SK-N-DZ (cell line): ENCODE measurements around the gene SOWAHA.
A peak's percentile ranks its signal among the peaks of the same experiment; 100 is the strongest.

Experiments used
- DNase-seq: peaks from one replicate; pipeline ENCODE4 v3.0.0-alpha.2; 2015; ENCODE audit warnings: low spot score

SOWAHA gene

DNA sequence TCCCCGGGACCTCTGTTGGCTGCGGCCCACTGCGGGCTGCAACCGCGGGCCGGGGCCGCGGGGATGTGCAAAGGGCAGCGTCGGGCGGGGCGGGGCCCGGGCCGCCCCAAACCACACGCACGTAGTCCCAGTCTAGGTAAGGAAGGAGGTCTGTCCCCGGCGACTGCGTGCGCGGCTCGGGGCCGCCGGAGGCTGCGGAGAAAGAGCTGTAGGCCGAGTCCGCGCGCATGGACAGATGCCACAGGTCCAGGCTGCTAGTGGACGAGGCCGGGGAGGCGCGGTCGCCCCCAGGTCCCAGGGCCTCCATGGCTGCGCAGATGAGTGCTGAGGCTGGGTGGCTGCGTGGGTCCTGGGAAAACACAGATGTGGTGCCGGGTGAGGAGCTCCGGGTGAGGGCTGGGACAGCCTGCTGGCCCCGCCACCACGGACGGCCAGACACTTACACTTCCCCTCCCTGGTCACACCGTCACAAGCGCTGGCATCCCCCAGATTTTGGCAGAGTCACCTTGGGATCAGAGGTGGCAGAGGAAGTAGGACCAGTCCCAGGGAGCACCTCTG is 12.8 kb downstream of the SOWAHA start:
- no peak for DNase-seq

DNA sequence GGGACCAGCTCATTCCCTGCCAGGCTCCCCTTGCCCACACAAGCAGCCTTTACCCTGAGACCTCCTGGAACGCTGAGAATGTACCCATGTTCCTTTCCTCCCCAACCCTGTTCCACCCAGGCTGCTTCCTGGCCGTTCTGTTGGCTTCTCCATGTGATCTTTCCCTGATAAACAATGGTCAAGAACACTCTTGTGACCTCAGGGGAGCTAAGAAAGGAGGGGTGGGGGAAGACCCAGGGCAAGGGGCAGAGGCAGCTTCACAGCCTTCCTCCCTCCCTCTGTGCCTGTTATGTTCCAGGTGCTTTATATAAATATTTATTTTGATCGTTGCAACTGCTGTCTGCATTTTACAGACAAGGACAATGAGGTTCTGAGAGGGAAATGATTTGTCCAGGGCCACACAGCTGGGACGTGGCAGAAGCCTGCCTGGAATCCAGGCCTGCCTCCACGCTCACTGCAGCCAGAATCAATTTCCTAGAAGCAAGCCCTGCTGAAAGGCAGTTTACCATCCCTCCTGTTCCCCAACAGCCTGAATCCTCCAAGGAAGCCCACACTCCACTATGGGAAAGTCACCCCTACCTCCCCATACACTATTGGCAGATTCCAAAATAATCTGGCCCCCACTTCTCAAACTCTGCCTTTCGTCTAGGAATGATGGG is 13.5 kb downstream of the SOWAHA start:
- no peak for DNase-seq

DNA sequence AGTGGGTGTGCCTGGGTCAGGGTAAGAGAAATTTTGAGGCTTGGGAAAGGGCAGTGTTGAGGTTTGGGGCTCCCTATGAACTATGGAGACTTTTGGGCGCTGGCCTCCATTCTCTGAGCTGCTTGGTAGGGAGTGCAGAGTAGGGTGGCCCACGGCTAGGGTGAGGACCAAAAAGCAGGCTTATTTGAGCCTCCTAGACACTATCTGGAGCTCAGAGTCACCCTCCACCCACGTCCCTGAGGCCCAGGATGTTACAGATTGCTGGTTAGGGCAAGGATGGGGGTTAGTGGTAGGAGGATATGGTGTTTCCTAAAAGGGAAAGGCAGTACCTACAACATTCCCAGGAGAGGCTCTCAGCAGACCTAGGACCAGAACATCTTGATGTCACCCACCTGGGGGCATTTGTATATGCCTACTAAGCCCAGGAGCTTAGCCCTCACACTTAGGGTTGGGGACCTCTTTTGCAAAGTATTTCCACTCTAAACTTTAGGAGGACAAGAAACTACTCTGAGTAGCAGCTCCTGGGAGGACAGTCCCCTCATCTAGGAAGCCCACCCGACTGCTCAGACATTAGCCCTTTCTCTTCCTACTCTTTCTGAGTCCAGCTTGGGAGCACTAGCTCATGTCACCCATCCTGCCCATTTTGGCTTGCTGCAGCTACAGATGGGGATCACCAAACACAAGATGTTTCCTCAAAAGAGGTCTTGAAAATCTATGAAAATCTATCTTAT is 15.0 kb downstream of the SOWAHA start:
- no peak for DNase-seq

DNA sequence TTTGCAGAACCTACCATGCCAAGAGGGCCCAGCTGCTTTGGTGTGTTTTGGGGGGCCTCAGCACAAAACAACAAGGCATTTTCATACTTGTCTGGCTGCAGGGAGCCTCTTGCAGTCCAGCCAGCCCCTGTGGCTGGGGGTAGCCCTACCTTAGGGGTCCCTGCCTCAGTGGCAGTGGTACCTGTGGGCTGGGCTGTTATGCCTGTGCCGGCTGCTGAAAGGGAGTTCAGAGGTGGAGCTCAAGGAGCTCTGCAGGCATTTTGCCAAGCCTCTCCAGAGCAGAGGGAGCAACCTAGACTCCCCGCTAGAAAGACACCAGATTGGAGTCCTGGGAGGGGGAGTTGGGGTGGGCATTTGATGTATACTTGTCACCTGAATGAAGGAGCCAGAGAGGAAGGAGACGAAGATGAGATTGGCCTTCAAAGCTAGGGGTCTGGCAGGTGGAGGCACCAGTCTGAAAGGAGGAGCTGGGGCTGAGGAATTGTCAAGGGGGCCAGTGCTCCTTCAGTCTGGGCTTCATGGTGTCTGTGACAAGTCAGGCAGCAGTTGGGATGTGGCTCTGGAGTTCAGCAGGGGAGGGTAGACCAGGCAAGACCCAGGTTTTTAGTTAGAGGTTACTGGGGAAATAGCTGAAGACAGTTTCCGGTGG is 15.9 kb downstream of the SOWAHA start:
- DNase-seq = no peak

DNA sequence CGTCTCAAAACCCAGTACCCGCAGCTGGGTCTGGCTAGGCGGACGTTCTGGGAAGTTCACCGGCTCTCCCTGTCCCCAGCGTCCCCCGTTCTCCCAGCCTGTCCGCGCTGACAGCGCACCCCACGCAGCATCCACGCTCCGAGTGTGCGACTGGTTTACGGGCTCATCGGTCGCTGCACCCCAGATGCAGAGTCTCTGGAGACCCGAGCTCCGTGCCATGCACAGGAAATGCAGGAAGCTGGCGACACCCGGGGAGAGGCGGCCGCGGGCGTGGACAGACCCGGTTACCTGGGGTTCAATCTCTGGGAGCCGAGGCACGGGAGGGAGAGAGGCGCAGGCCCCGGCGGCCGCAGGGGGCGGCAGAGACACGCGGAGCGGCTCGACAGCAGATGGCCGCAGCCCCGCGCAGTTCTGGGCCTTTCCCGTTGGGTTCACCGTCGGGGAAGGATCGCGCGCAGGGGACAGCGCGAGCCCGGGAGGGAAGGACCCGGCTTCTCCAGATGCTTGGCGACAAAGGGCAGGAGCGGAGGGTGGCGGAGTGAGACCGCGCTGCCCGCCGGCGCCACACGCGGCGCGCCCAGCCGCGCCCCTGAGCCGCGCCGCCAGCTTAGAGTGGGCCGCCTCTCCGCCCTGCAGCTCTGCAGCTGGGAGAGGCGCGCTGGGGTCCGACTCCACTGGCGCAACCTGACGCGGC is 16.8 kb downstream of the SOWAHA start:
- peak; percentile 73 for DNase-seq

- peak; percentile 41 for DNase-seq
Observed at GRCh38 chr5:132830436-132831094, 17.5 kb downstream of the SOWAHA start, which contains the start of gene SHROOM1. TSS of gene SHROOM1 (minus strand) at chr5:132830647. CDS start at chr5:132826140, 4,507 bp downstream.

- no peak for DNase-seq
Observed at GRCh38 chr5:132831095-132831860, 18.2 kb downstream of the SOWAHA start.

- DNase-seq = no peak
Observed at GRCh38 chr5:132832612-132833011, 19.5 kb downstream of the SOWAHA start.

DNA sequence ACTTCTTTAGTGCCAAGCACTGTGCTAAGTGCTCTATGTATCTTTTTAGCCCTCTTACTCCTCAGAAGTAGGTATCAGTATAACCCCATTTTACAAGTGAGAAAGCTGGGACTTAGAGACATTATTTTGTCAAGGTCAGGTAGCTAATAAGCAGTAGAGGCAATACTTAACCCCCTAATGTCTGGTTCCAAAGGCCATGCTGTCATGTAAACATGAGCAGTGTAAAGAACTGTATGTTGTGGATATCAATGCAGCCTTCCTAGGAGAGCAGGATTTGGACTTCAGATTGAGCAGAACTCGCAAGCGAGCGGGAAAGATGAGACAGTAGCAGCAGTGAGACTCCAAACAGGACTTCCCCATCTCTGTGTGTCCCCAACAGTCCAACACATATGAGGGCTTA is 21.0 kb downstream of the SOWAHA start:
- DNase-seq = no peak

DNA sequence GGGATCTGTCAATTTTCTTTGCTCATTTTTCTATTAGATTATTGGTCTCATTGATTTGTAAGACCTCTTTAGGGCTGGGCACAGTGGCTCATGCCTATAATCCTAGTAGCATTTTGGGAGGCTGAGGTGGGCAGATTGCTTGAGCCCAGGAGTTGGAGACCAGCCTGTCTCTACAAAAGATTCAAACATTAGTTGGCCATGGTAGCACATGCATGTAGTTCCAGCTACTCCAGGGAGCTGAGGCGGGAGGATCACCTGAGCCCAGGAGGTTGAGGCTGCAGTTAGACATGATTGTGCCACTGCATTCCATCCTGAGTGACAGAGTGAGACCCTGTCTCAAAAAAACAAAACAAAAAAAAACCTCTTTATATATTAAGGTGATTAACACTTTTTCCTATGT is 23.8 kb downstream of the SOWAHA start:
- no peak for DNase-seq

DNA sequence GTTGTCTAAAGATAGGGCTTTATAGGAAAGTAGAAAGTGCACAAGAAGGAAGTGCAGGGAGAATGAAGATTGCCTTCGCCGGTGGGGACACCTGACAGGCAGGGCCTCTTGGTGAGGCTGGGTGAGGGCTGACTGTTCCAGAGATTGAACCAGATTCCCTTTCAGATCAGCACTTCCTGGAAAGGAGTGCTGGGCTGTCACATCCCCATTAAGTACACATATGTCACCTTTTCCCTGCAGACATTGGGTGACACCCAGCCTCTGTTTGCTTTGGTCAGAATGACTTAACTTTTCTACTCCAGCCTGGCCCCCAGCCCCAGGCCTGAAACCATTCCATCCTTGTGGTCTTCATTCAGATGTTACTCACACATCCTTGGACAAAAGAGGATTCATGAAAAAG is 24.8 kb downstream of the SOWAHA start:
- no peak for DNase-seq

DNA sequence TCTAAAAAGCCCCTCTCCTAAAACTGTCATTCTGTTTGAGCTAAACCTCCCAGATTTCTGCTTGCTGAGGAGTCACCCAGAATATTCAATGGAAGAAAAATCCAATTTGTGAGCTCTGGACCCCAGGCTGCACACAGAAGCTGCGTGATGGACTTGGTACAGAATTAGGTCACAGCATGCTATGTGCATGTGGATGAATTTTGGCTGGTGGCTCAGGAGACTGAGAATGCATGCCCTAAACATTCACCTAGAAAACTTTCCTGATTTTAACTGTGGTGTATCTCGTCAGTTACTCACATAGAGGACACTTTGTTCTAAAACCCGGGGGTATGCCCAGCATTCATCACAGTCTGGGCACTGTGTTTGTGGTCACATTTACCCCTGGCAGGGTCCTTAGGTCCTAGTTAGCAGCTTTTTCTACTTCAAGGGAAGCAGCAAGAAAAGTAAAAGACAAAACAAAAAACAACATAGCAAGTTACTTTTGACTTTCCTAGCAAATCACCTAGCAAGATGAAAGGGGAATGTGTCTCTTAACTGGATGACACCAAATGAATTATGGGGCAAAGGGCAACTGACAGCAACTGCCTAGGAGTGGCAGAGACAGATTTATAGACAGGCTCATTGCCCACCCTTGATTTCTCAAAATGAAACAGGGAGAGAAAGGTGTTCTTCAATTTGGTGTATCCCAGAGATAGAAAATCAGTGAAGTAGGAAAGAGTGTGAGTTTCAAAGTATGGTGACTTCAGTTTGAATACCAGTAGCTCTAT is 25.6 kb downstream of the SOWAHA start:
- no peak for DNase-seq

DNA sequence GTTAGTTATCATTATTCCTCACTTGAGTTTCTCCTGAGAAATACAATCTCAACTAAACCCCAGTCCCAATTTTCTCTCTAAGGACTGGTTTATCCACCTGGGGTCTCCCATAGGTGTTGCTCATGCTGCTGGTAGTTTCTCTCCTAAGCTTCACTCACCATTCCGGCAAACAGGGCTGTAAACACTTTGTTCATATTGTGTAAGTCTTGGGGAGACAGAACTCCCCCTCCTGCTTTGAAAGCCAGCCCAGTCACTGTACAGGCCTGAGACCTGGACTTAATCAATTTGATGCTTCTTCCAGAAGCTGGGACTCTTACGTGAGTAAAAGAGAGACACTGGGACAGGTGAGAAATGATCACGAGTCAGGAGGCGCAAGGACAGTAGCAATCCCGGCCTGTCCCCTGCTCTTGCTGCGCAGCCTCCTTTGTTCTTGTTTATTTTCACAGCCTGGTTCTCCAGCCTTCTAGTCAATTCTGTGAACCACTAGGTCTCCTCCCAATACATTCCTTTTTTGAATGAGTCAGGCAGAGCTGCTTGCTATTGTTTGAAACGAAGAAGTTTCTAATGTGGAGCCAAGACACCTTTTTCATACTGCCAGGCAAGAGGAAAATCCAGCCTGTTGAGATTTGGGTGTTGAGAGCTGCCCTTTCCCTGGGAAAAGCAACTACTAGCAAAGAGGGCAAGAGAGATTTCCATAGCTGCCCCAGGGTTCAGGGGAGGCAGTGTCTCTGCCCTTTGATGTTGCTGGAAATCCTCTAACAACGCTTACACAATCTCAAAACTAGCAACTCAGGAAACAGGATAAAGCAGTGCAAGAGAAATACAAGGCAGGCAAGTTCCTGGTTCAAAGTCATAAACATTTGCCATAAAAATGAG is 26.6 kb downstream of the SOWAHA start:
- DNase-seq = no peak

GRCh38 chr5:132840313-132840712 is 27.2 kb downstream of the SOWAHA start:
- DNase-seq = no peak

- DNase-seq = no peak
Observed at GRCh38 chr5:132840896-132841295, 27.8 kb downstream of the SOWAHA start.

DNA sequence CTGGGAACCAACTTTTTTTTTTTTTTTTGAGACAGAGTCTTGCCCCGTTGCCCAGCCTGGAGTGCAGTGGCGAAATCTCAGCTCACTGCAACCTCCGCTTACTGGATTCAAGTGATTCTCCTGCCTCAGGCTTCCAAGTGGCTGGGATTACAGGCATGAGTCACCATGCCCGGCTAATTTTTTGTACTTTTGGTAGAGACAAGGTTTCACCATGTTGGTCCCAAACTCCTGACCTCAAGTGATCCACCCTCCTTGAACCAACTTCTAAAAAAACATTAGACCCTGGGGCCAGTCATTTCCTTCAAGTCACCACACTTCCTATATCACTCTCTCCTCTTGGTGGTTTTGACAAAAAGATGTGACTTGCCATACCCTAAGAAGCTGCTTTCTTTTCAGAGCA is 28.2 kb downstream of the SOWAHA start:
- DNase-seq = no peak

GRCh38 chr5:132848270-132848669 is 35.2 kb downstream of the SOWAHA start:
- DNase-seq = no peak

DNA sequence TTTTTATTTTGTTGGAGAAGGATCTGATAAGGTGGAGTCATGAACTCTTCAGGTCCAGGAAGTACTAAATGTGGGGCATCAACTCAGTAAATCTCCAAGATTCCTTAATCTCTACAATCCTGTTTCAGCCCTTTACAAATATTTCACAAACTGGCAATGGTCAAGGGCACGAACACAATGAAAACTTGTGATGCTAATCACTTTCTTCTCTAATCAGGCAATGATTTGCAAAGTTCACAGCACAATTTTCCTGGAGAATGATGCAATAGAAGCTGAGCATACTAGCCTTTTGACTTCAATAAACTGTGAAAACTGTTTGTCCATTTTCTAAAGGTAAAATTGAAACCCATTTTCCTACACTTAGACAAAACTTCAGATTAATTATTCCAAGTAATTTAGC is 36.2 kb downstream of the SOWAHA start:
- no peak for DNase-seq

DNA sequence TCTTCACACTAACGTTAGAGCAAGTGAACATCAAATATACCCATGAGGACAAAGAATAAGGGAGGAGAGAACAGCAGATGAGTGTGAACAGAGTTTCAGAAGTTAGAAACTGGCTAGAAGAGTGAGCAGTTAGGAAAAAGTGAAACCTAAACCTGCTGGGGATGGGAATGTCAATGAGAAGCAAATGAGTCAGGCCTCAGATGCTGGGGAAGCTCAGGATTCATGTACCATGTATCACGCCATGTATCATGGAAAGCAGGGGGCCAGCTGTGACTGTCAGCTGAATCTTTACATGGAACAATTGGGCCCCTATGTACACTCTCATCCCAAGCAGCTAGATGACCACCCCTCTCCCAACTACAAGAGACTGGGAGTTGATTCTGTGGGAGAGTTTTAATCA is 37.0 kb downstream of the SOWAHA start:
- DNase-seq = no peak
